ENCODE results near the gene ITGAL.

- no peak for TF ChIP-seq CTCF (IDR thresholded peaks at IDR 0.05)
- no peak for TF ChIP-seq POLR2A (IDR thresholded peaks at IDR 0.05)
Measured at GRCh38 chr16:30566531-30566930, 94.0 kb downstream of the ITGAL start.

Measured in heart left ventricle (tissue), 13 donors.